SK-MEL-5 (cell line): ENCODE data around the gene YBX2. TPM values are rescaled to one million over a fixed set of nuclear protein-coding genes. Genes with fewer than 3 reads are reported as not detected.
"Not testable (repeated sequence)": the region's sequence is repeated elsewhere in the genome, so short reads cannot be mapped to it uniquely, and the experiment has no call there.

Experiments used
- DNase-seq: peaks from one replicate; pipeline ENCODE4 v3.0.0-alpha.2; 2016; ENCODE audit warnings: low read depth, low spot score
- in situ Hi-C: cut with HindIII; loops from 2 replicates; pipeline ENCODE4 v1.10.0; 2016; ENCODE audit warnings: low sequenced_read_pairs, high pct_unique_total_duplicates, low pct_unique_long_range_greater_than_20kb
- total RNA-seq: library from RNA; depleted of rRNA; stranded (reverse); fragments of >200 nt; shearing (Covaris generic); gene quantifications from 2 replicates; pipeline ENCODE4 v1.2.3, GENCODE V29; 2014

The YBX2 gene
- total RNA-seq, 1 experiment from 2014 or later: 0.08 TPM

DNA sequence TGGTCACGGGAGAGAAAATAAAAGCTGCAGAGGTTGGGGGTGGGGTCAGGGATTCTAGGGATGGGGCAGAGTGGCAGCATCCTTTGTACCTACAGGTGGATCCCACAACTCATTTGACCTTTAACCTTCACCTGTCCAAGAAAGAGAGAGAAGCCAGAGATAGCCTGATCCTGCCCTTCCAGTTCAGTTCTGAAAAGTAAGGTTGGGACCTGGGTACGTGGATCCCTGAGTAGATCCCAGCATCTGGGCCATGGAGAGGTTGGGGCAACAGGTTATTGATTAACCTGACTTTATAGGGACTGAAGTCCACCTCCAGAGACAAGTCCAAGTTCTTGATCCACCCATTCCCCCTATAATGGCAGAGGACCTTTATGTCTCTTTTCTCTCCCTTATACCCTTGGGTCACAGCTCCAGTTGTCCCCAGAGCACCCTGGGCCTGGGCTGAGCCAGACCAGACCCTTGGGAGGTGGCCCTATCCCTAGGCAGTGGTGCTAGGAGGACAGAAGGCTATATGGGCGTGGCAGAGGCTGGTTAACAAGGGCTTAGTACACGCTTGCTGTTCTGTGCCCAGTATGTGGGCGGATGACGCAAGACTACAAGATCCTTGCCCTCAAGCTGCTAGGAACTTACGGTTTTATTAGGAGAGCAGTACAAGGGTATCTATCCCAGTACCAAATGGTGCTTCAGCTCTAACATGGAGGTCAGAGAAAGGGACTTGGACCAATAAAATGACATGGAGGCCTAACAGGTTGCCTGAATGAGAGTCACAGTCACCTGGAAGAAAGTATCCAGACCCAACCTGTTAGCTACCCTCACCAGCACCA lies 35.5 kb downstream of the YBX2 start:
- in situ Hi-C loops: no loop called here
- peak; percentile 73 for DNase-seq

- in situ Hi-C loops: no loop called here
- no peak for DNase-seq
Observed at GRCh38 chr17:7256766-7257456, 37.5 kb downstream of the YBX2 start.

GRCh38 chr17:7254511-7254910 lies 39.9 kb downstream of the YBX2 start:
- DNase-seq: no peak
- in situ Hi-C loops: no loop called here

GRCh38 chr17:7253082-7253481 lies 41.4 kb downstream of the YBX2 start:
- DNase-seq: no peak
- in situ Hi-C loops: no loop called here

DNA sequence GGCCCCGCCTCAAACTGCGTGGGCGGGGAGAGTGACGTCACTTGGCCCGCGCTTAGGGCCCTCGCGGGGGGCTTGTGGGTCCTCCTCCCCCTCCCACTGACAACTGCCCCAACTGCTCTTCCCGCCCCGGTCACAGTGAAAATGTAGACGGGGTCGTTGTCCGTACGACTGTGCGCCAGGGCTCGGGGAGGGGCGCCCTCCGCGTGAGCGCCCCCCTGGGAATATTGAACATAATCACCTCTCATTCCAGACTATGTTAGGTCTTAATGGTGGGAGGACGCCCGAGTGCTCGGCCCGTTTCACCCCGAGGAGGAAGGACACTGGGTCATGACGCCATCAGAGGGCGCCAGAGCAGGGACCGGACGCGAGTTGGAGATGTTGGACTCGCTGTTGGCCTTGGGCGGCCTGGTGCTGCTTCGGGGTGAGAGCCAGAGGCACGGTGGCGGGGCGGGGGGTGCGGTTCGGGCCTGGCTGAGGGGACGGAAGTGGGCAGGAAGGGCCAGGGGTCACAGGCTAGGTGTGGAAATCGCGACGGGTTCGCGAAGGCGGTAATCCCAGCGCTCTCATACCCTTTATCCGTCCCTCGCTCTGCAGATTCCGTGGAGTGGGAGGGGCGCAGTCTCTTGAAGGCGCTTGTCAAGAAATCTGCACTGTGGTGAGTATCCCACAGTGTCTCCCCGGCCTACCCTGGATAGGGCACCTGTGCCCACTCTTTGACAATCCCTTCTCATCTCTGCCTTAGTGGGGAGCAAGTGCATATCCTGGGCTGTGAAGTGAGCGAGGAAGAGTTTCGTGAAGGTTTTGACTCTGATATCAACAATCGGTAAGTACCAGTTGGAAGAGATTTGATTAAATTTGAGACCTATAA lies 42.0 kb downstream of the YBX2 start, which contains the start of gene ELP5:
TSS of gene ELP5 (plus strand) at position 40 of the 868 bp plus-strand sequence. CDS start at position 376, 336 bp downstream.
- peak; percentile 94 for DNase-seq
- in situ Hi-C loops: no loop called here

GRCh38 chr17:7251661-7252175 lies 42.7 kb downstream of the YBX2 start, which contains the start of gene CTDNEP1:
CTDNEP1 (minus strand) TSS chr17:7251734; CDS start chr17:7251296, 438 bp downstream.
- in situ Hi-C loops: no loop called here
- peak; percentile 100 for DNase-seq

DNA sequence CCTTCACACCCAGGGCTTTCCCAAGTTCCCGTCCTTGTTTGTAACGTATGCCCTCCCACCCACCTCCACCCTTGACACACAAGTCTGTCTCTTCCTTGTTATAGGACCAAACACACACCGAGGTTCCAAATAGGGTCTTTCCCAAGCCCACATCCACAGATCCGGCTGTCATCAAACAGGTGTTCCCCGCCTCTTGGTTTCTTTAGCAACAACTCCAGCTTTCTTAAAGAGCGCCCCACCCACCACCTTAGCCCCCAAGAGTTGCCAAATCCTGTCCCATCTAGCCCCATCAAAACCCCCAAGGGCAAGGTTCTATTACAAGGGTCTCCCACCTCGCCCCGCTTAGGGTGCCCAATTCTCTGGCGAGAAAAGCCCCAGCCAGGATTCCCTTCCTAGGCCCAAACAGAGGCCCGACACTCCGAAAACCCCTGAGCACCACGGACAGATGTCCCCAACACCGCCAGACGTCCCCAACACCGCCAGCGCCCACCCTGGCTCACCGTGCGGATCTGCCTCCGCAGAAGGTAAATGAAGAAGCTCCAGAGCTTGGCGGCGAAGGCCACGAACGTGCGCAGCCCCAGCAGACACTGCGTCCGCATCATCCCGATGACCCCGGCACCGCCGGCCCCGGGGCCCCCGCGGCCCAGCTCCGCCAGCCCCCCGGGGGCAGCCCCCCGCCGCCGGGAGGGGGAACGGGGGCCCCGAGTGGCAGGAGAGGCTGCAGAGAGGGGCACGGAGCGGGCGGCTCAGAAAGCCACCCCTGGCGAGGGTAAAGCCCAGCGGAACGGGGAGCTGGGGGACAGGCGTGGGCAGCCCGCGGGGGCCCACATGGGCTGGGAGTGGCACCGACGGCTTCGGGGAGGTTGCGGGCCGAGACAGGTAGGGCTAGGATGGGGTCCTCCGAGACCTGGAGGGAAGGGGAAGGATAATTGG lies 43.5 kb downstream of the YBX2 start:
- in situ Hi-C loops: no loop called here
- DNase-seq: no peak

DNA sequence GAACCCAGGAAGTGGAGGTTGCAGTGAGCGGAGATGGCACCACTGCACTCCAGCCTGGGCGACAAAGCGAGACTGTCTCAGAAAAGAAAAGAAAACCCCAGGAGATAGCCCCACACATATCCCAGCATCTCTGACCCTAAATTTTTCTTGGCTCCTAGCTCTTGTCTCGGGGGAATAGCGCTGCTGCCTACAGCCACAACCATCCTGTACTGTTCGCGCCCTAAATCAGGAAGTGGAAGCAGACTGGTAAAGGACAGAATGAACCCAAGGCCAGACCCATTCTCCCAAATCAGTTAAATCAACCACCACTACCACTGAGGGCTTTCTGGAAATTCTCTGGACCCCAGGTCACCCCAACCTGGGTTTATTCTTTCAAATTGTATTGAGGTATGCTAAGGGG lies 44.6 kb downstream of the YBX2 start:
- in situ Hi-C loops: no loop called here
- no peak for DNase-seq

DNA sequence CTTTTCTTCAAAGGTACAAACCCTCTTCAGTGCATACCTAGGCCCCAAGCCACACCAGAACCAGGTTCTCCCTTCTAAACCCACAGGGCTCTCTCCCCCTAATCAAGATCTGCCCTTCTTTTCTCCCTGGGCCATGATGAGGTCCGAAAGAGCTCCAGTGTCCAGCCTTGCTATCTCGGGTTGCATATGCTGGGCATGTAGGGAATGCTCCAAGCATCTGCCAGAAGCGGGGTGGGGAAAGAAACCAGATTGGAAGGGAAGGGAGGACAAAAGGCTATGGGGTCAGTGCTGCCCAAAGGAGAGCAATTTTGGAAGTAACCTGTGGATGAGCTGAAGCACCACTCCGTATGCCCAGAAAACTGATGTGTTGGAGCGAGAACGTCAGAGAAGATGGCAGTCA lies 45.2 kb downstream of the YBX2 start:
- in situ Hi-C loops: no loop called here

DNA sequence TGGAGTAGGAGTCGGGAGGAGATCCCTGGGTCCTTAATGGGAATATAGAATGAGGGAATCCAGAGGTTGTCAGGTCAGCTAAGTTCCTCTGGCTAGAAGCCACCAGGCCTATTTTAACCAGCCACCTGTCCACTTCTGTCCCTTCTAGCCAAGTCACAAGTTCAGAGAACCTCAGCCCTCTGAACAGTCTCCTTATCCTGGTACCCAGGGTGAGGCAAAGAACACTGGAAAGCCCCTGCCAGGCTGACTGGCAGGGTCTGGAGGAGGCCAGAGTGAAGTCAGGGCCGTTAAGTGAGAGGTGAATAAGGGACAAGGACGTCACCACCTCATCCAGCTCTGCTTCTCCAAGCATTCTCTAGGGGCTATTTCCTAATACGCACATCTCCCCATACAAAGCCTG lies 45.6 kb downstream of the YBX2 start:
- in situ Hi-C loops: no loop called here
- no peak for DNase-seq

More for the DNA sequence above, 45.2 kb downstream of the YBX2 start:
- DNase-seq: no peak

- no peak for DNase-seq
- in situ Hi-C loops: no loop called here
Observed at GRCh38 chr17:7246779-7247178, 47.7 kb downstream of the YBX2 start.

DNA sequence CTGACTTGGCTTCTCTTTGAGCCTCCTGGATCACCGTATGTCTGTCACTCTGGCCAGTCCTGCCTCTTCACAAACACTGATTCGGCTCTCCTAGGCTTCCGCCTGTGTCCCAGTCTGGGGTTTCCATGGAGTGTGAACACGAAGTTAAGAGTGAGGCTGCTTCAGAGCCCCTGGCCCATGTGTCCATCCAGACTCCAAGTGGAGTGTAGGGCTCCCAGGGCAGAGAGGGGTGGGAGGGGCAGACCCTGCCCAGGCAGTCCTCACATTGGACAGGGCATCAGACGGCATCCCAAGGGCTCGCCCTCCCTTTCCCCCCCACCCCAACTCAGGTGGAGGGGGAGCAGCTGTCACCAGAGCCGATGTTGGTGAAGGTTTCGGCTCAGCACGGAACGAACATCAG lies 50.6 kb downstream of the YBX2 start:
- in situ Hi-C loops: not testable (repeated sequence)

GRCh38 chr17:7243453-7243729 lies 51.0 kb downstream of the YBX2 start:
- in situ Hi-C loops: no loop called here
- no peak for DNase-seq

More for the DNA sequence above, 50.6 kb downstream of the YBX2 start:
- DNase-seq: not testable (repeated sequence)

DNA sequence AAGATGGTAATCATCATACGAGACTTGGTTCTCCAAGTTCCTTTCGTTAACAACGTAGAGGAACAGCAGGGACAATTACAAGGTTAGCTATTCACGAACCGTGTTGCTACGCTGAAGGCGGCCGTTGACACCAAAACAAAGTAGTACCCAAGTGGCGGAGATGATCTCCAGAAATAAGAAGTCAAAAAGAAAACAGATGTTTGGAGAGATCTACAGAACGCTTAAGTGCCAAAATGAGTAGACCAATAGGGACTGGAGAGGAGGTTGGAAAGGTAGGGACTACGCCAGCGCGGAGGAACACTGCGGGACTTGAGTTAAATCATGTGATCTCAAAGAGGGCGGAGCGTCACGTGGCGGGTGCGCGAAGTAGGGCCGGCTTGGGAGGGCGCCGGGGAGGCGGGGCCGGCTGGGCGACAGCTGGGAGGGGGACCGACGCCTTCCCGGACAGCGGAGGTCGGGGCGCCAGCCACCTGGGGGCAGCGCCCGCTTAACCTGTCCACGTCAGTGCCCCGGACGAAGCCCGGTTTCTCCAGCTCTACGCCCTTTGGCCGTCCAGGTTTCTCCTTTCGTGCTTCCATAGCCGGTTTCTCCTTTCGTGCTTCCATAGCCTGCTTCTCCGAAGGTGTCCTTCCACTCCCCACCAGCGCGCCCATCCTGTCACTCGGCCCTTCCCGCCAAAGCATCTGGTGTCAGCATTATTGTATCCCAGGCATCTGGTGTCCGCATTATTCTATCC lies 51.6 kb downstream of the YBX2 start:
- peak; percentile 91 for DNase-seq
- in situ Hi-C loops: no loop called here

DNA sequence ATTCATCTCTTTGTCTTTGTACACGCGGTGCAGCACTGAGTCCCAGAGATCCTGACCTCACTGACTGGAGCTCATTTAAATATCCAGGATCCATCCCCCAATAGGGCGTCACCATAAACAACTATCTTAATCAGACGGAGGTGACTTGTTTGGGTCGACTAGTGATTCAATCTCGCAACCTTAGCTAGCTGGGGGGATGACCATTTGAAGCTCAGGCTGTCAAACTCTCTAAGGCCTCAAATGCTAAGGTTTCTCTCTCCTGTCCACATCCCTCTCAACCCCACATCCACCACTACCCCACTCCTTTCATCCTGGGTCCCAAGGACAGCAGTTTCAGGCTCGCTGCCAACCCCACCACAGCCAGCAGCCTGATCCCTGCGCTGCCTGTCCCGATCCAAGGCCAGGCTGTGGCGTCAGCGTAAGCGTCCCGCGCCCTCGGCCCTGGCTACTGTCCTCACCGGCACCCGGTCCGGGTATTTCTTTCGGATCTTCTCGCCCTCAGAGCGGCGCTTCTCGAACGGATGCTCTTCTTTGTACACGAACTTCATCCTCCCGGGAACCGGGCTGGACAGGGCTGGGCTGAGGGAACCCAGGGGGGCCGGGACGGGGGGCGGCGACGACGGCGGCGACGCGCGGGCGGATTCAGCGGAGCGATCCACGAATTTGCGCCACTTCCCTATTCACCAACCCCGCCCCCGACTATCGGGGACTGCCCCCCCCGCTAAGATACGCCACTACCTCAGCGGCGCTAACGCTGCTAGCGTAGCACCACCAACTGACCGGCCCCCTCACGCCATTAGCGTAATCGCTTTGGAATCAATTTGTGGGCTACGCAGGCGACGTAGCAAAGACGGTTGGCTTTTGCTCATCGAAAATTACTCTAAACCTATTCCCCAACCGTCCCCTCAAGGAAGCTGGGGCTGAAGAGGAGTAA lies 52.4 kb downstream of the YBX2 start, which contains the start of gene GABARAP:
TSS of gene GABARAP (minus strand) at position 667 of the 934 bp plus-strand sequence. CDS start at position 548, 119 bp downstream.
- DNase-seq: peak; percentile 90

More for the DNA sequence above, 52.4 kb downstream of the YBX2 start, which contains the start of gene GABARAP:
- in situ Hi-C loops: no loop called here
